Left lobe of liver (tissue), 2 donors: ENCODE measurements around the gene LINGO4. TPM values are rescaled to one million over a fixed set of nuclear protein-coding genes. Genes with fewer than 3 reads are reported as not detected.
A peak's percentile ranks its signal among the peaks of the same experiment; 100 is the strongest.
"Not testable (repeated sequence)": the region's sequence is repeated elsewhere in the genome, so short reads cannot be mapped to it uniquely, and the experiment has no call there.

Experiments
- ATAC-seq: fragments of 200-7000 bp; cut with Tn5 transposase; one replicate; pipeline ENCODE4 v1.9.1; 2020; ENCODE audit warnings: mild to moderate bottlenecking, moderate library complexity
- DNase-seq: peaks from one replicate; pipeline ENCODE4 v3.0.0-alpha.2; 2020; ENCODE audit warnings: low spot score
- total RNA-seq: library from RNA; stranded (reverse); gene quantifications from one replicate; pipeline ENCODE4 v1.2.1, GENCODE V29; 2021
- donor health status: DM: no; HTN: no; CAD: no; lungs with moderate emphysema.
- donor health status: DM: no; HTN: yes; CAD: no.

The LINGO4 gene
- total RNA-seq, 1 donor from 2014 or later: 0.15 TPM

- ATAC-seq (no peak), DNase-seq (no peak)
Measured at GRCh38 chr1:151787689-151788088, 17.5 kb downstream of the LINGO4 start.

- ATAC-seq (no peak), DNase-seq (no peak)
Measured at GRCh38 chr1:151783796-151784195, 21.4 kb downstream of the LINGO4 start.

GRCh38 chr1:151782741-151783140, 22.5 kb downstream of the LINGO4 start:
- ATAC-seq (no peak), DNase-seq (no peak)

GRCh38 chr1:151782026-151782425, 23.2 kb downstream of the LINGO4 start:
- not testable (repeated sequence) for ATAC-seq, DNase-seq

GRCh38 chr1:151780736-151781135, 24.5 kb downstream of the LINGO4 start:
- not testable (repeated sequence) for ATAC-seq

GRCh38 chr1:151779852-151780251, 25.4 kb downstream of the LINGO4 start:
- DNase-seq: no peak
- no peak for ATAC-seq

More at GRCh38 chr1:151780736-151781135, 24.5 kb downstream of the LINGO4 start:
- DNase-seq: not testable (repeated sequence)

GRCh38 chr1:151777317-151777716, 27.9 kb downstream of the LINGO4 start:
- DNase-seq: no peak
- no peak for ATAC-seq

- ATAC-seq (no peak), DNase-seq (no peak)
Measured at GRCh38 chr1:151776665-151777062, 28.6 kb downstream of the LINGO4 start.

GRCh38 chr1:151775894-151776664, 29.1 kb downstream of the LINGO4 start:
- ATAC-seq (peak; percentile 82), DNase-seq (peak; percentile 54)

GRCh38 chr1:151774256-151774922, 30.8 kb downstream of the LINGO4 start:
- ATAC-seq: no peak
- no peak for DNase-seq

GRCh38 chr1:151773702-151774101, 31.5 kb downstream of the LINGO4 start:
- DNase-seq (no peak), ATAC-seq (no peak)

GRCh38 chr1:151769270-151769669, 35.9 kb downstream of the LINGO4 start:
- not testable (repeated sequence) for DNase-seq, ATAC-seq

- not testable (repeated sequence) for DNase-seq, ATAC-seq
Measured at GRCh38 chr1:151768351-151769066, 36.7 kb downstream of the LINGO4 start.

- DNase-seq (no peak), ATAC-seq (no peak)
Measured at GRCh38 chr1:151763990-151764389, 41.2 kb downstream of the LINGO4 start.

GRCh38 chr1:151762941-151763921, 42.0 kb downstream of the LINGO4 start, which contains the start of gene MRPL9:
Gene MRPL9 (minus strand): TSS chr1:151763496. CDS start chr1:151763479, 17 bp downstream.
- DNase-seq (peak; percentile 87), ATAC-seq (peak; percentile 98)

- no peak for DNase-seq
- ATAC-seq: no peak
Measured at GRCh38 chr1:151760597-151761385, 44.4 kb downstream of the LINGO4 start.

GRCh38 chr1:151759241-151759640, 46.0 kb downstream of the LINGO4 start:
- ATAC-seq: no peak
- DNase-seq: no peak

- no peak for ATAC-seq
- DNase-seq: no peak
Measured at GRCh38 chr1:151756291-151756690, 48.9 kb downstream of the LINGO4 start.
